Mesangial cell (primary cell): ENCODE data around the gene TBC1D22A. TPM values are rescaled to one million over a fixed set of nuclear protein-coding genes. Genes with fewer than 3 reads are reported as not detected.

Experiments
- total RNA-seq: library from RNA; depleted of rRNA; stranded (reverse); fragments of >200 nt; gene quantifications from 2 replicates; pipeline ENCODE4 v1.2.3, GENCODE V29; 2015

TBC1D22A gene, protein sequence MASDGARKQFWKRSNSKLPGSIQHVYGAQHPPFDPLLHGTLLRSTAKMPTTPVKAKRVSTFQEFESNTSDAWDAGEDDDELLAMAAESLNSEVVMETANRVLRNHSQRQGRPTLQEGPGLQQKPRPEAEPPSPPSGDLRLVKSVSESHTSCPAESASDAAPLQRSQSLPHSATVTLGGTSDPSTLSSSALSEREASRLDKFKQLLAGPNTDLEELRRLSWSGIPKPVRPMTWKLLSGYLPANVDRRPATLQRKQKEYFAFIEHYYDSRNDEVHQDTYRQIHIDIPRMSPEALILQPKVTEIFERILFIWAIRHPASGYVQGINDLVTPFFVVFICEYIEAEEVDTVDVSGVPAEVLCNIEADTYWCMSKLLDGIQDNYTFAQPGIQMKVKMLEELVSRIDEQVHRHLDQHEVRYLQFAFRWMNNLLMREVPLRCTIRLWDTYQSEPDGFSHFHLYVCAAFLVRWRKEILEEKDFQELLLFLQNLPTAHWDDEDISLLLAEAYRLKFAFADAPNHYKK
- total RNA-seq, result 16.5 and 27.1 TPM in 2 replicates

GRCh38 chr22:46762238-46763050 lies at the start of gene TBC1D22A:
Gene TBC1D22A (plus strand): TSS chr22:46762650. CDS start chr22:46762787, 137 bp downstream.

GRCh38 chr22:46737976-46738646 lies 24.3 kb upstream of the TBC1D22A start, which contains the start of gene CERK:
Gene CERK (minus strand): TSS chr22:46738252. CDS start chr22:46738148, 104 bp downstream.

Other genes starting within 250 kb of the TBC1D22A start
- 58.8 and 87.7 TPM in 2 replicates for gene CELSR1, start 225.0 kb upstream of the TBC1D22A start, total RNA-seq
- gene GRAMD4, start 142.3 kb upstream of the TBC1D22A start, total RNA-seq, result 8.3 and 52.1 TPM in 2 replicates
- gene CERK, start 24.4 kb upstream of the TBC1D22A start, total RNA-seq, result 36.5 and 41.5 TPM in 2 replicates